HG03025 (cell line): Measurements from ENCODE around the gene LRP2BP.
"Not testable (repeated sequence)": the region's sequence is repeated elsewhere in the genome, so short reads cannot be mapped to it uniquely, and the experiment has no call there.

ENCODE experiments used
- ATAC-seq: cut with Tn5 transposase; IDR thresholded peaks from one replicate; pipeline ENCODE4 v1.9.1; 2021; ENCODE audit warnings: mild to moderate bottlenecking, moderate library complexity; ENCODE audit not compliant: unreplicated experiment, low FRiP score

The LRP2BP gene

GRCh38 chr4:185362570-185362969 lies 33.2 kb downstream of the LRP2BP start:
- not testable (repeated sequence) for ATAC-seq

DNA sequence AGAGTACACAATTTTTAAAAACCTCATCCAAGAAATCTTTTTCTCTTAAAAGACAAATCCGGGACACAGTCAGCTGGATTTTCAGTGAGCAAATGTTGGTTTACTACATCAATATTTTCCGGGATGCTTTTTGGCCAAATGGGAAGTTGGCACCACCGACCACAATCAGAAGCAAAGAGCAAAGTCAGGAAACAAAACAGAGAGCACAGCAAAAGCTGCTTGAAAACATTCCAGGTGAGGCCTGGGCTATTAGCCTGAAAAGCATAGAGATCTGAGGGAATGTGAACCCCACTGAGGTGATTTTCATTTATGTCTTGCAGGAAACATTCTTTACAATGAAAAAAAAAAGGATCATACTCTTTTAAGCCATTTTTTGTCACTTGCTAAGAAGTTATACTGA lies 33.9 kb downstream of the LRP2BP start:
- ATAC-seq = no peak

DNA sequence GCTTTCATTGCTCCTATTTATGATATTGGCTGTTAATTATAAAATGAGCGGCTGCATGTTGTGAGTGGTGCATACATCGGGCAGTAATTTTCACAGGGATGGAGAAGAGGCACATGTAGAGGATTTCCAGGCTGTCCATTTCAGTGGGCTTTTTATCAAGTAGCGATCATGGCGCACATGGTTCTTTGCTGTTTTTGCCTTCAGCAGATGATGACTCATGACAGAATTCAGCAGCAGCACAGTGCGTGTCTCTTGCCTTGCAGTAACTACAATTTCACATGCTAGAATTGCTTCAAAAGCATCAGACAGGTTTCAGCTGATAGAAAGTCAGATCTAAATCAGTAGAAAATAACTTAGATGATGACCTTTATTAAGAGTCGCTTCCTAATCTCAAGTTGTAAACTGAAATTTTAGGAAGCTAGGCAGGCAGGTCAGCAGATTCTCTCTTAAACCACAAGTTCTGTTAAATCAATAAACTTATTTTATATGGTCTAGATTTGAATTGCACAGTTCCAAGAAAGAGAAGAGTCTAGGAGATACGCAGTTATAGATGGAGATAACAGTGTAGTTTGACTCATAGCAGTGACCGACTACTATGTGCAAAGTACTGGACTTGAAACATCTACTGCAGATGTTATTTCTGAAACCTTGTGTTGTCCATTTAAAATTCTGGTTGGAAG lies 35.8 kb downstream of the LRP2BP start:
- no peak for ATAC-seq

GRCh38 chr4:185358959-185359358 lies 36.8 kb downstream of the LRP2BP start:
- no peak for ATAC-seq

- no peak for ATAC-seq
Measured at GRCh38 chr4:185358514-185358913, 37.2 kb downstream of the LRP2BP start.

- ATAC-seq = no peak
Measured at GRCh38 chr4:185357733-185358440, 37.8 kb downstream of the LRP2BP start.

GRCh38 chr4:185357211-185357610 lies 38.5 kb downstream of the LRP2BP start:
- no peak for ATAC-seq

DNA sequence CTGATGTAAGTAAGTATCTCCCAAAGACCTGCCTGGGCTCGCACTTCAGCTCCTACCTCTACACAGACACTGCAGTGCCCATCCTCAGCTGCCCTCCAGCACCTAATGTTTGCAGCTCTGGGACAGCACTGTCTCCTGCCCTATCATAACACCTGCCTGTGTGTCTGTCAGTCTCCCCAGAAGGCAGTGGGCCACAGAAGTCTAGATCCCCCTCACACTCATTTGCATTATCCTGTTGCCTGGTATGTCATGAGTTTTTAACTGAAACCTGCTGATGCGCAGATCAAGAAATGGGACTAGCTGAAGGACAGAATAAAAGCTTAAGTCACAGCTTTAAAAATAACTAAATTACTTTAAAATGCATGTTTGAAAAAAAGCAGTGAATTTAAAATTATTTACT lies 43.0 kb downstream of the LRP2BP start:
- no peak for ATAC-seq

- no peak for ATAC-seq
Measured at GRCh38 chr4:185352202-185352601, 43.5 kb downstream of the LRP2BP start.

GRCh38 chr4:185351691-185352090 lies 44.0 kb downstream of the LRP2BP start:
- no peak for ATAC-seq

DNA sequence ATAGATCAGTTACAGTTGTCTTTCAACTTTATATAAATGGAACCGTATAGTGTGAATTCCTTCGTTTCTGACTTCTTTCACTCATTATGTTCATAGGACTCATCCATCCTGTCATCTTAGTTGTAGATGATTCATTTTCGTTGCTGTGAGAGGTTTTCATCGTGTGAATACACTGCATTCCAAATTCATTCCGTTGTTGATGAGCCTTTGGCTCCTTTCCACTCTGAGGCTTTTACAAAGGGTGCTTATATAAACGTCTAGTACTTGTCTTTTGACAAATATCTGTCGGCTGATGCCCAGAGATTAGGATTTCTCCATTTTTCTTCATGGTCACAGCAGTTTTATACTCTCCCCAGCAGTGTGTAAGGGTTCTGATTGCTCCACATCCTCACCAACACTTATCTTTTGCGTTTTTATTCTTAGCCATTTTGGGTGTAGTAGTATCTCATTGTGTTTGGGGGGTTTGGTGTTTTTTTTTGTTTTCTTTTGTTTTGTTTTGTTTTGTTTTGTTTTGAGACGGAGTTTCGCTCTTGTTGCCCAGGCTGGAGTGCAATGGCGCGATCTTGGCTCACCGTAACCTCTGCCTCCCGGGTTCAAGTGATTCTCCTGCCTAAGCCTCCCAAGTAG lies 48.6 kb downstream of the LRP2BP start:
- ATAC-seq = no peak

GRCh38 chr4:185344743-185345538 lies 50.8 kb downstream of the LRP2BP start:
- peak; percentile 51 for ATAC-seq

- no peak for ATAC-seq
Measured at GRCh38 chr4:185343726-185344581, 51.8 kb downstream of the LRP2BP start.

DNA sequence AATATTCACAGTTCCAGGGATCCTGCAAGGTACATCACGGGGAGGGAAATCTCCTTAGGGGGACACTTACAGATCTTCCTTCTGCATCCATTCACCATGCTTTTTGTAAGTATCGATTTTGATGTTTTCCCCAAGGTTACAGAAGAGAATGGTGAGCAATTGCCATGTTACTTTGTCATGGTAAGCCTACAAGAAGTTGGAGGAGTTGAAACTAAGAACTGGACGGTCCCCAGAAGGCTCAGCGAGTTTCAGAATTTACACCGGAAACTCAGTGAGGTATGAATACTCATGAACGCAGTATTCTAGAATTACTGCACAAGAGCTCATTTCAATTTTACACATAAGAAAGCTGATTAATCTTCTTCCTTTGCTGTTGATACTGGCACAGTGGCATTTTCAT lies 53.9 kb downstream of the LRP2BP start:
- peak; percentile 59 for ATAC-seq

DNA sequence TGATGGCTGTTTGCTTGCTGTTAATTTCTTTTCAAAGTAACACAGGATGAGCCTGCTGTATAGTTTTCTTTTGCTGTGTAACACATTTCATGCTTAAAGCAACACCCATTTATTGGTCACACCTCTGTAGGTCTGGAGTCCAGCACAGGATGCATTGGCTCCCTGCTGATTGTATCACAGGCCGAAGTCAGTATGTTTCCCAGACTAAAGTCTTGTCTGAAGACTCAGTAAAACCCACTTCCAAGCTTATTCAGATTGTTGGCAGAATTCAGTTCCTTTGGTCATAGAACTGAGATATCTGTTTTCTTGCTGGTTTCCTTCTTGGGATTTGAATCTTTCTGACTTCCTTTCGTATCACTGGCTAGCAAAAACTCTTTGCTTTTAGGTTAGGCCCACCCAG lies 54.3 kb downstream of the LRP2BP start:
- ATAC-seq = no peak

- ATAC-seq = no peak
Measured at GRCh38 chr4:185339941-185340340, 55.8 kb downstream of the LRP2BP start.

- ATAC-seq = no peak
Measured at GRCh38 chr4:185335579-185335978, 60.1 kb downstream of the LRP2BP start.

- ATAC-seq = no peak
Measured at GRCh38 chr4:185334326-185334725, 61.4 kb downstream of the LRP2BP start.

- peak; percentile 70 for ATAC-seq
Measured at GRCh38 chr4:185332575-185333464, 62.9 kb downstream of the LRP2BP start.
